GM12878 (cell line): Measurements from ENCODE around the gene TCERG1L. TPM values are rescaled to one million over a fixed set of nuclear protein-coding genes. Genes with fewer than 3 reads are reported as not detected.

Experiments used
- ATAC-seq: fragments of 200-7000 bp; cut with Tn5 transposase; 3 replicates; pipeline ENCODE4 v1.9.1; 2020; ENCODE audit warnings: mild to moderate bottlenecking, moderate library complexity
- BruUV-seq: library from RNA; stranded (reverse); fragments of 400-500 nt; replicated peaks from 2 replicates; lab custom pipeline; 2021; lab: Mats Ljungman, UMichigan
- CTCF ChIA-PET: fragments of 300-600 bp; sonication (Branson Sonifier 250); formaldehyde crosslinking; extraction: SDS; loops from one replicate; lab custom pipeline; 2021; ENCODE audit warnings: inconsistent platforms; lab: Yijun Ruan, JAX
- POLR2A ChIA-PET: fragments of 350-600 bp; formaldehyde crosslinking; extraction: SDS; loops from one replicate; lab custom pipeline; 2021; ENCODE audit warnings: inconsistent platforms; lab: Charles Lee
- RAD21 ChIA-PET: fragments of 300-600 bp; sonication (Branson Sonifier 250); formaldehyde crosslinking; loops from one replicate; lab custom pipeline; 2023; ENCODE audit warnings: antibody characterized with exemption; ENCODE audit not compliant: unreplicated experiment; lab: Charles Lee
- SMC1A ChIA-PET: fragments of 300-600 bp; sonication (Branson Sonifier 250); formaldehyde crosslinking; loops from one replicate; lab custom pipeline; 2023; ENCODE audit not compliant: unreplicated experiment, uncharacterized antibody; lab: Charles Lee
- DNase-seq: peaks from one replicate; pipeline ENCODE4 v3.0.0-alpha.2; 2011; ENCODE audit warnings: low read depth, low spot score
- FAIRE-seq: peaks from 3 replicates; lab custom pipeline; 2011; peaks lifted over from hg19 to GRCh38; lab: Jason Lieb, UNC
- H2AFZ ChIP-seq: 2 replicates; pipeline ENCODE4 v1.6.0; 2011; ENCODE audit warnings: low read depth, low read length, control low read depth; ENCODE audit not compliant: control insufficient read depth
- H3K27ac ChIP-seq: 2 replicates; pipeline ENCODE4 v1.5.1; 2011; ENCODE audit warnings: control low read depth; ENCODE audit not compliant: control insufficient read depth, insufficient read depth
- H3K27me3 ChIP-seq, 2 experiments: replicated peaks in 1 of 2; 2 replicates each; pipeline versions ENCODE4 v1.6.0 to v1.6.1; 2011; ENCODE audit warnings: low read length in 1 of 2; ENCODE audit not compliant: control insufficient read depth in 2 of 2, insufficient read depth in 2 of 2
- H3K36me3 ChIP-seq, 2 experiments: 2 replicates each; pipeline ENCODE4 v1.5.1; 2011; ENCODE audit warnings: low read length in 1 of 2; ENCODE audit not compliant: control insufficient read depth in 2 of 2, insufficient read depth in 2 of 2
- H3K4me1 ChIP-seq: 2 replicates; pipeline ENCODE4 v1.6.1; 2011; ENCODE audit warnings: mild to moderate bottlenecking, low read length, moderate library complexity, mixed read lengths; ENCODE audit not compliant: control insufficient read depth, insufficient read depth
- H3K4me2 ChIP-seq: 2 replicates; pipeline ENCODE4 v1.6.0; 2011; ENCODE audit warnings: control low read depth; ENCODE audit not compliant: control insufficient read depth, insufficient read depth
- H3K4me3 ChIP-seq: fragments of 200-600 bp; sonication (generic); 2 replicates; pipeline ENCODE4 v1.5.1; 2016
- H3K79me2 ChIP-seq: 2 replicates; pipeline ENCODE4 v1.6.0; 2011; ENCODE audit warnings: low read length; ENCODE audit not compliant: control insufficient read depth, insufficient read depth
- H3K9ac ChIP-seq: 2 replicates; pipeline ENCODE4 v1.8.0; 2011; ENCODE audit warnings: low read length, control low read depth, mixed read lengths; ENCODE audit not compliant: control insufficient read depth, insufficient read depth
- H3K9me3 ChIP-seq: replicated peaks from 3 replicates; pipeline ENCODE4 v1.5.1; 2011; ENCODE audit warnings: mild to moderate bottlenecking, low read length; ENCODE audit not compliant: control insufficient read depth, insufficient read depth
- H4K20me1 ChIP-seq: 2 replicates; pipeline ENCODE4 v1.6.0; 2011; ENCODE audit not compliant: control insufficient read depth, insufficient read depth
- BMI1 ChIP-seq: fragments of 450-650 bp; IDR thresholded peaks from 2 replicates; pipeline ENCODE4 v1.6.1; 2016; ENCODE audit warnings: mild to moderate bottlenecking, moderate library complexity, borderline replicate concordance
- EZH2 ChIP-seq: IDR thresholded peaks from 2 replicates; pipeline ENCODE4 v1.6.1; 2012; ENCODE audit warnings: low read depth, mild to moderate bottlenecking, control low read depth, inconsistent platforms, low read length, borderline replicate concordance; ENCODE audit not compliant: control insufficient read depth
- FOXM1 ChIP-seq: IDR thresholded peaks from 2 replicates; pipeline ENCODE4 v1.6.1; 2012; ENCODE audit warnings: low read depth, mild to moderate bottlenecking, inconsistent platforms, low read length, moderate library complexity
- IKZF1 ChIP-seq: fragments of 450-650 bp; conservative IDR thresholded peaks from 2 replicates; pipeline ENCODE4 v1.6.1; 2017; ENCODE audit warnings: antibody characterized with exemption, mild to moderate bottlenecking
- POLR2AphosphoS5 ChIP-seq: IDR thresholded peaks from 2 replicates; pipeline ENCODE4 v1.6.1; 2011; ENCODE audit warnings: mild to moderate bottlenecking, low read length, inconsistent platforms
- SP1 ChIP-seq: IDR thresholded peaks from one replicate; pipeline ENCODE4 v1.6.1; 2011; ENCODE audit warnings: low read depth, low read length
- TBL1XR1 ChIP-seq: IDR thresholded peaks from 2 replicates; pipeline ENCODE4 v1.6.1; 2012; ENCODE audit warnings: low read depth, low read length, improper control_type of control experiment
- ZNF274 ChIP-seq: IDR thresholded peaks from one replicate; pipeline ENCODE4 v1.8.0; 2011; ENCODE audit not compliant: insufficient read length, insufficient read depth
- ZNF622 ChIP-seq: fragments of 450-650 bp; IDR thresholded peaks from 2 replicates; pipeline ENCODE4 v1.6.1; 2017; ENCODE audit warnings: mild to moderate bottlenecking, inconsistent platforms
- WGBS: methylation state at CpG from one replicate; pipeline ENCODE4 v1.1.6; 2016; ENCODE audit warnings: low lambda C conversion rate; ENCODE audit not compliant: insufficient replicate concordance, insufficient coverage; ENCODE audit errors: missing lambda C conversion rate; 5-methylcytosine and 5-hydroxymethylcytosine counted together
- in situ Hi-C: fragments of 300-500 bp; cut with MboI; formaldehyde crosslinking; loops from 9 replicates; pipeline ENCODE4 v1.14.3; 2018; ENCODE audit warnings: mixed read lengths
- intact Hi-C: fragments of 100-400 bp; cut with micrococcal nuclease; formaldehyde crosslinking; loops from one replicate; pipeline ENCODE4 v1.14.2; 2022; ENCODE audit not compliant: unreplicated experiment
- polyA plus RNA-seq, 11 experiments: library from polyadenylated mRNA; depleted of rRNA in 4 of 11; unstranded in 6 of 11; stranded (reverse) in 5 of 11; fragments of >200 nt; fragmentation: Nextera tagmentation in 4 of 11; fragmentation: Illumina TruSeq in 1 of 11; extraction: Ambion mirVana in 4 of 11; extraction: Trizol in 1 of 11; gene quantifications; 1 replicate in 1 of 11; 2 replicates in 10 of 11; pipeline versions ENCODE4 v1.2.1 to v1.2.3, GENCODE V29; 2011 to 2016; ENCODE audit warnings: inconsistent platforms in 2 of 11, missing spikeins in 2 of 11, low read depth in 1 of 11
- total RNA-seq, 4 experiments: library from RNA; depleted of rRNA in 3 of 4; stranded (reverse); fragments of >200 nt in 3 of 4; fragmentation: Illumina TruSeq in 1 of 4; extraction: Trizol in 1 of 4; gene quantifications; 2 replicates each; pipeline versions ENCODE4 v1.2.1 to v1.2.3, GENCODE V29; 2013 to 2021
- TF ChIP-seq, protein P1 (sequence below): fragments of 450-650 bp; IDR thresholded peaks from 2 replicates; pipeline ENCODE4 v1.6.1; 2017; ENCODE audit warnings: low read depth, mild to moderate bottlenecking, moderate library complexity
- TF ChIP-seq, protein P2 (sequence below): IDR thresholded peaks from 2 replicates; pipeline ENCODE4 v1.6.1; 2012; ENCODE audit warnings: low read depth, low read length, improper control_type of control experiment
- TF ChIP-seq, protein P3 (sequence below): fragments of 450-650 bp; IDR thresholded peaks from 2 replicates; pipeline ENCODE4 v1.6.1; 2017; ENCODE audit warnings: borderline replicate concordance

The TCERG1L gene
- total and polyA plus RNA-seq, 10 of the 15 experiments (the other 5 are each of a cell fraction or from before 2014, with no cell fraction given) = not detected

DNA sequence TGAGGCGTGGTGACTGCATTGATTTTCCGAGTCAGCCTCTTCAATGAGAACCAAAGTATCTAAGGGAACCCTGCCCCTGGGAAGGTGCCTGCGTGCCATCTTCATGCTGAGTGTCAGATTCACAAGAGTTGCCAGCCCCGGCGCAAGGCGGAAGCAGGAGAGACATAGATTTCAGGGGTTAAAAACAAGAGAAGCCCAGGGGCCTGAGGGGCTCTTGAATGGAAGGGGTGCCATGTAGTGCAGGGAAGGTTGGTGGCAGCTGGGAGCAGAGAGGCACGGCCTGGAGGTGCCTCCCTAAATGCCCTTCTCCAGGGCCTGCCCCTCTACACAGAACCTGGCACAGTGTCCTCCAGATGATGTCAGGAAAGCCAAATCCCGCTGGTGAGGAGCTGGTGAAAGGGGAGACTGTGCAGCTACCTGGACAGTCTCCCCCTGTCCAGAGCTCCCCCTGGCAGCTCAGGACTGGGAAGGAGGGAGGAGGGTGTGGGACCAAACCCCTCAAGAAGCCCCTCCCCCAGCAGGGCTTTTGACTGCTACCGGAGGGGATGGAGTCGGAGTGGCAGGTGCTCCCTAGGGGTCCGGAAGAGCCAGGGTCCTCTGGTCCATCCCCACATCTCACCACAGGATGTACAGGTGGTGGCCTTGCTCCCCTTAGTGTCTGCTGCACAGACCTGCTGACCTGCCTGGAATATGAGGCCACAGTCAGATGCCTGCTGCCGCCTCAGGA is 137.9 kb downstream of the TCERG1L start:
- no peaks in the 10 kb centered on the region for H3K36me3 ChIP-seq
- ChIA-PET CTCF (no interaction called here), RAD21 (no interaction called here), SMC1A (no interaction called here), POLR2A (no interaction called here)
- intact Hi-C loops = no loop called here
- TF ChIP-seq, protein P1, sequence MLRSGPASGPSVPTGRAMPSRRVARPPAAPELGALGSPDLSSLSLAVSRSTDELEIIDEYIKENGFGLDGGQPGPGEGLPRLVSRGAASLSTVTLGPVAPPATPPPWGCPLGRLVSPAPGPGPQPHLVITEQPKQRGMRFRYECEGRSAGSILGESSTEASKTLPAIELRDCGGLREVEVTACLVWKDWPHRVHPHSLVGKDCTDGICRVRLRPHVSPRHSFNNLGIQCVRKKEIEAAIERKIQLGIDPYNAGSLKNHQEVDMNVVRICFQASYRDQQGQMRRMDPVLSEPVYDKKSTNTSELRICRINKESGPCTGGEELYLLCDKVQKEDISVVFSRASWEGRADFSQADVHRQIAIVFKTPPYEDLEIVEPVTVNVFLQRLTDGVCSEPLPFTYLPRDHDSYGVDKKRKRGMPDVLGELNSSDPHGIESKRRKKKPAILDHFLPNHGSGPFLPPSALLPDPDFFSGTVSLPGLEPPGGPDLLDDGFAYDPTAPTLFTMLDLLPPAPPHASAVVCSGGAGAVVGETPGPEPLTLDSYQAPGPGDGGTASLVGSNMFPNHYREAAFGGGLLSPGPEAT = no peak
- TF ChIP-seq ZNF274 = no peak
- TF ChIP-seq IKZF1 = no peak
- no peak for TF ChIP-seq EZH2
- TF ChIP-seq ZNF622 = no peak
- no TSS peak for BruUV-seq
- in situ Hi-C loops = no loop called here
- no peak overlapping the region for H2AFZ ChIP-seq
- H3K4me1 ChIP-seq = no peaks in the 10 kb centered on the region
- peaks cover 5% of the 10 kb centered on the region; the same call in 2 of the 3 replicates for H3K9me3 ChIP-seq
- no peaks in the 10 kb centered on the region for H3K79me2 ChIP-seq
- DNase-seq (no peak), ATAC-seq (no peak), FAIRE-seq (no peak)
- no peak overlapping the region for H3K27ac ChIP-seq
- WGBS = 53% methylated on average over 12 of the region's 12 CpGs
- H4K20me1 ChIP-seq = no peaks in the 10 kb centered on the region
- H3K4me2 ChIP-seq = no peak overlapping the region
- H3K9ac ChIP-seq = no peak overlapping the region
- no peaks in the 10 kb centered on the region for H3K27me3 ChIP-seq
- no peak overlapping the region for H3K4me3 ChIP-seq

DNA sequence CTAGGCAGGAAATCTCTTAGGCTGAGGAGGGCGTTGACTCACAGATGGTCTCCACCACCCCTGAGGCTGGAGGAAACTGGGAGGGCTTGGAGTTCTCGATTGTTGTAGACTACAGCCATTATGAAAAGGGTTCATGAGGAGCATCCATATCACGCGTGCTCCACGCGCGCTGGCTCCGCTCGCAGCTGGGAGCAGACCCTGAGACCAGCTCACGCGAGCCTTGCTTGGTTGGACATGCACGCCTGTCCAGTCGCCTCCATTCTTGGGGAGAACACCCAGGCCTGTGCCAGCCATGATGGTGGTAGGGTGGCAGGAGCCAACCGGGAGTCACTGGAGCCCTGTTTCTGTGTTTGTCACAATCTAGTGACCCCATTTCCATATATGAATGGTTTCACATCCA is 139.1 kb downstream of the TCERG1L start:
- Histone ChIP-seq H3K27ac (no peak overlapping the region), H4K20me1 (no peaks in the 10 kb centered on the region), H3K27me3 (no peaks in the 10 kb centered on the region), H3K4me1 (no peaks in the 10 kb centered on the region), H3K36me3 (no peaks in the 10 kb centered on the region), H3K79me2 (no peaks in the 10 kb centered on the region), H3K4me2 (no peak overlapping the region), H3K9me3 (peaks cover 5% of the 10 kb centered on the region; the same call in 2 of the 3 replicates), H3K9ac (no peak overlapping the region), H2AFZ (no peak overlapping the region), H3K4me3 (no peak overlapping the region)
- DNase-seq (no peak), ATAC-seq (no peak), FAIRE-seq (no peak)
- intact Hi-C loops (no loop called here), in situ Hi-C loops (no loop called here)
- SMC1A ChIA-PET = no interaction called here
- CTCF ChIA-PET = no interaction called here
- no TSS peak for BruUV-seq
- WGBS = 49% methylated on average over 14 of the region's 14 CpGs
- RAD21 ChIA-PET = no interaction called here
- POLR2A ChIA-PET = no interaction called here
- TF ChIP-seq TBL1XR1 (no peak), SP1 (no peak), POLR2AphosphoS5 (no peak), BMI1 (no peak), FOXM1 (no peak)
- TF ChIP-seq, protein P2, sequence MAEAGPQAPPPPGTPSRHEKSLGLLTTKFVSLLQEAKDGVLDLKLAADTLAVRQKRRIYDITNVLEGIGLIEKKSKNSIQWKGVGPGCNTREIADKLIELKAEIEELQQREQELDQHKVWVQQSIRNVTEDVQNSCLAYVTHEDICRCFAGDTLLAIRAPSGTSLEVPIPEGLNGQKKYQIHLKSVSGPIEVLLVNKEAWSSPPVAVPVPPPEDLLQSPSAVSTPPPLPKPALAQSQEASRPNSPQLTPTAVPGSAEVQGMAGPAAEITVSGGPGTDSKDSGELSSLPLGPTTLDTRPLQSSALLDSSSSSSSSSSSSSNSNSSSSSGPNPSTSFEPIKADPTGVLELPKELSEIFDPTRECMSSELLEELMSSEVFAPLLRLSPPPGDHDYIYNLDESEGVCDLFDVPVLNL = no peak
- TF ChIP-seq, protein P3, sequence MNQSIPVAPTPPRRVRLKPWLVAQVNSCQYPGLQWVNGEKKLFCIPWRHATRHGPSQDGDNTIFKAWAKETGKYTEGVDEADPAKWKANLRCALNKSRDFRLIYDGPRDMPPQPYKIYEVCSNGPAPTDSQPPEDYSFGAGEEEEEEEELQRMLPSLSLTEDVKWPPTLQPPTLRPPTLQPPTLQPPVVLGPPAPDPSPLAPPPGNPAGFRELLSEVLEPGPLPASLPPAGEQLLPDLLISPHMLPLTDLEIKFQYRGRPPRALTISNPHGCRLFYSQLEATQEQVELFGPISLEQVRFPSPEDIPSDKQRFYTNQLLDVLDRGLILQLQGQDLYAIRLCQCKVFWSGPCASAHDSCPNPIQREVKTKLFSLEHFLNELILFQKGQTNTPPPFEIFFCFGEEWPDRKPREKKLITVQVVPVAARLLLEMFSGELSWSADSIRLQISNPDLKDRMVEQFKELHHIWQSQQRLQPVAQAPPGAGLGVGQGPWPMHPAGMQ = no peak
